ENCODE results near the gene AP1M2.
"Not testable (repeated sequence)": the region's sequence is repeated elsewhere in the genome, so short reads cannot be mapped to it uniquely, and the experiment has no call there.

Gene AP1M2

DNA sequence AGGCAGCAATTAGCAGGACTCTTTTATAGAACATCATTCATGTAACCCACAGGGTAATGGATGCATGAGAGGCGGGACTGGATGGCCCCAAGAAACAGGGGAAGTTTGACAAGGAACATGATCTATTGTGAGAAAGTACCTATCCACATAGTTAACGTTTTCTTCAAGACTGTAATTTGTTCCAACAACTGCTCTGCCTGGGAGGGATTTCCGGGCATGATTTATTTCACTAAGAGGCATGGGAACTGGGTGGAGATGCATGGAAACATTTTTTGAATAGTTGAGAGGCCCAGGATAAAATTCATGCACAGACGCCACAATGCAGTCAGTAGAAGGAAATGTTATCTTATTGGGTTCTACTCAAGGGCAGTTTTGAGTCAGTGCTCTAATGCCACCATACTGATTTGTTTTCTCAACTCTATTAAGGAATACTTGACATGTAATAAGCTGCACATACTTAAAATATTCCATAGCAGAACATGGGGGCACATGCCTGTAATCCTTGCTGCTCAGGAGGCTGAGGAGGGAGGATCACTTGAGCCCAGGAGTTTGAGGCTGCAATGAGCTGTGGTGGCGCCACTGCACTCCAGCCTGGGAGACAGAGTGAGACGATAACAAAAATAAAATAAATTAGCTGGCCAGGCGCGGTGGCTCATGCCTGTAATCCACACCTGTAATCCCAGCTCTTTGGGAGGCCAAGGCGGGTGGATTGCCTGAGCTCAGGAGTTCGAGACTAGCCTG, 53.3 kb downstream of the AP1M2 start:
- in situ Hi-C loops (cut with MboI; ENCODE audit: low pct_unique_long_range_greater_than_20kb, low sequenced_read_pairs, unreplicated experiment): no loop called here
- TF ChIP-seq, protein P1, sequence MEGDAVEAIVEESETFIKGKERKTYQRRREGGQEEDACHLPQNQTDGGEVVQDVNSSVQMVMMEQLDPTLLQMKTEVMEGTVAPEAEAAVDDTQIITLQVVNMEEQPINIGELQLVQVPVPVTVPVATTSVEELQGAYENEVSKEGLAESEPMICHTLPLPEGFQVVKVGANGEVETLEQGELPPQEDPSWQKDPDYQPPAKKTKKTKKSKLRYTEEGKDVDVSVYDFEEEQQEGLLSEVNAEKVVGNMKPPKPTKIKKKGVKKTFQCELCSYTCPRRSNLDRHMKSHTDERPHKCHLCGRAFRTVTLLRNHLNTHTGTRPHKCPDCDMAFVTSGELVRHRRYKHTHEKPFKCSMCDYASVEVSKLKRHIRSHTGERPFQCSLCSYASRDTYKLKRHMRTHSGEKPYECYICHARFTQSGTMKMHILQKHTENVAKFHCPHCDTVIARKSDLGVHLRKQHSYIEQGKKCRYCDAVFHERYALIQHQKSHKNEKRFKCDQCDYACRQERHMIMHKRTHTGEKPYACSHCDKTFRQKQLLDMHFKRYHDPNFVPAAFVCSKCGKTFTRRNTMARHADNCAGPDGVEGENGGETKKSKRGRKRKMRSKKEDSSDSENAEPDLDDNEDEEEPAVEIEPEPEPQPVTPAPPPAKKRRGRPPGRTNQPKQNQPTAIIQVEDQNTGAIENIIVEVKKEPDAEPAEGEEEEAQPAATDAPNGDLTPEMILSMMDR (IDR thresholded peaks at IDR 0.05; ENCODE audit: extremely low read depth, insufficient read depth, missing control alignments): no peak
- no peak for DNase-seq (ENCODE audit: low spot score)

DNA sequence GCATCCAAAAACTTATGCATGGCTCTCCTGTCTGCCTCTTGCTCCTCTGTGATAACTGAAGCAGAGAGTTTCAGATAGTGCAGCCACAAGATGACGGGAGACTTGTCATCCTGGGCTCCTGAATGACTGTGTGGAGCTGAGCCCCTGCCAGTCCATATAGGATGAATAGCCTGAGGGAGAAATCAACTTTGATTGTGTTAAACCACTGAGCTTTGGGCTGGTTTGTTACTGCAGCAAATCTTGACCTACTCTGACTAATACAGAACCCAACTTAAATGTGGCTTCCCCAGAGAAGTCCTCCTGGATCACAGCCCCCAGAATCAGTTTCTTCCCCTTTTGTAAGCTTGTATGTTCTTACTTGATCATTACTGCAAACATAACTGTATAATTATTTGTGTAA, 54.7 kb downstream of the AP1M2 start:
- in situ Hi-C loops (cut with MboI; ENCODE audit: low pct_unique_long_range_greater_than_20kb, low sequenced_read_pairs, unreplicated experiment): no loop called here
- DNase-seq (ENCODE audit: low spot score): no peak
- TF ChIP-seq, protein P1 (IDR thresholded peaks at IDR 0.05; ENCODE audit: extremely low read depth, insufficient read depth, missing control alignments): no peak

DNA sequence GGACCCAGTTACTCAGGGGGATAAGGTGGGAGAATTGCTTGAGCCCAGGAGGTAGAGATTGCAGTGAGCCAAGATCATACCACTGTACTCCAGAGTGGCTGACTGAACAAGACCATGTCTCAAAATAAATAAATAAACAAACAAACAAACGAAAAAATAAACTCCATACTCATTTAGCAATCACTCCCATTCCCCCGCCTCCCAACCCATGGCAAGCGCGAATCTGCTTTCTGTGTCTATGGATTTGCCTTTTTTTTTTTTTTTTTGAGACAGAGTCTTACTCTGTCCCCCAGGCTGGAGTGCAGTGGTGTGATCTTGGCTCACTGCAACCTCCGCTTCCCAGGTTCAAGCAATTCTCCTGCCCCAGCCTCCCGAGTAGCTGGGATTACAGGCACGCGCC, 60.2 kb downstream of the AP1M2 start:
- in situ Hi-C loops (cut with MboI; ENCODE audit: low pct_unique_long_range_greater_than_20kb, low sequenced_read_pairs, unreplicated experiment); DNase-seq (ENCODE audit: low spot score): not testable (repeated sequence)

DNA sequence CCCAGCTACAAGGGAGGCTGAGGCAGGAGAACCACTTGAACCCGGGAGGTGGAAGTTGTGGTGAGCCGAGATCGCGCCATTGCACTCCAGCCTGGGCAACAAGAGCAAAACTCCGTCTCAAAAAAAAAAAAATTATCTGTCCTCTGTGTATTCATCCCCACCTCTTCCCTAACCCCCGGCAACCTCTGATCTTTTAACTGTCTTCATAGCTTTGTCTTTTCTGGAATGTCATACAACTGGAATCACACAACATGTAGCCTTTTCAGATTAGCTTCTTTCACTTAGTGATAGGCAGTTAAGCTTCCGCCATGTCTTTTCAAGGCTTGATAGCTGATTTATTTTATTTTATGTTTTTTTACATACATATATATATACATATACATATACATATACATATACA, 61.5 kb downstream of the AP1M2 start:
- DNase-seq (ENCODE audit: low spot score): no peak
- TF ChIP-seq, protein P1 (IDR thresholded peaks at IDR 0.05; ENCODE audit: extremely low read depth, insufficient read depth, missing control alignments): no peak
- in situ Hi-C loops (cut with MboI; ENCODE audit: low pct_unique_long_range_greater_than_20kb, low sequenced_read_pairs, unreplicated experiment): no loop called here

DNA sequence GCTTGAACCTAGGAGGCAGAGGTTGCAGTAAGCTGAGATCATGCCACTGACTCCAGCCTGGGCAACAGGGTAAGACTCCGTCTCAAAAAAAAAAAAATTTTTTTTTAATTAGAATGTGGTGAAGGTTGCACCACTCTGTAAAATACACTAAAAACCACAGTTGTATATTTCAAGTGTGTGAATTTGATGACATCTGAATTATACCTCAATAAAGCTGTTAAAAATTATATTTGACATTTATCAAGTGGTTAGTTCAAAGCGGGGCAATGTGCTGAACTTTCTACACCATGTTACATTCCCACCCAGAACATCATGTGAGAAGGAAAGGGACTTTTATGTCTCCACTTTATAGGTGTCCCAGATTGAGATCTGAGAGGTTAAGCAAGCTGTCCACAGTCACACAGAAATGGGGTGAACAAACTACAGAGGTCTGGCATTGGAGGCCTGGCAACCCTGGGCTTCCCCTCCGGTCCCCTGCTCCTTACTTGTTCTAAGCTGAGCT, 63.9 kb downstream of the AP1M2 start:
- in situ Hi-C loops (cut with MboI; ENCODE audit: low pct_unique_long_range_greater_than_20kb, low sequenced_read_pairs, unreplicated experiment): no loop called here
- DNase-seq (ENCODE audit: low spot score): no peak
- TF ChIP-seq, protein P1 (IDR thresholded peaks at IDR 0.05; ENCODE audit: extremely low read depth, insufficient read depth, missing control alignments): no peak

Data from GM13977 (cell line).